GM12878 (cell line): Measurements from ENCODE around the gene SH3GL3. TPM values are rescaled to one million over a fixed set of nuclear protein-coding genes. Genes with fewer than 3 reads are reported as not detected.

Experiments used
- ATF2 ChIP-seq: IDR thresholded peaks from 2 replicates; pipeline ENCODE4 v1.6.1; 2012; ENCODE audit warnings: low read length, inconsistent platforms
- EZH2 ChIP-seq: IDR thresholded peaks from 2 replicates; pipeline ENCODE4 v1.6.1; 2012; ENCODE audit warnings: low read depth, mild to moderate bottlenecking, control low read depth, inconsistent platforms, low read length, borderline replicate concordance; ENCODE audit not compliant: control insufficient read depth
- IKZF2 ChIP-seq, 2 experiments: fragments of 450-650 bp; IDR thresholded peaks; 2 replicates each; pipeline ENCODE4 v1.6.1; 2017; ENCODE audit warnings: mild to moderate bottlenecking in 2 of 2, moderate library complexity in 2 of 2
- KDM1A ChIP-seq: fragments of 200-600 bp; sonication (generic); IDR thresholded peaks from 2 replicates; pipeline ENCODE4 v1.6.1; 2016; ENCODE audit warnings: borderline replicate concordance
- PBX3 ChIP-seq: IDR thresholded peaks from 2 replicates; pipeline ENCODE4 v1.6.1; 2011; ENCODE audit warnings: mild to moderate bottlenecking, low read depth, low read length, moderate library complexity; ENCODE audit not compliant: insufficient replicate concordance
- RBBP5 ChIP-seq: fragments of 200-600 bp; sonication (generic); conservative IDR thresholded peaks from 2 replicates; pipeline ENCODE4 v1.6.1; 2016
- SUZ12 ChIP-seq: fragments of 200-600 bp; sonication (generic); IDR thresholded peaks from one replicate; pipeline ENCODE4 v1.6.1; 2018; ENCODE audit warnings: antibody characterized with exemption, mild to moderate bottlenecking; ENCODE audit not compliant: unreplicated experiment
- ZNF592 ChIP-seq: fragments of 450-650 bp; IDR thresholded peaks from 2 replicates; pipeline ENCODE4 v1.6.1; 2017; ENCODE audit warnings: mild to moderate bottlenecking, moderate library complexity
- polyA plus RNA-seq, 11 experiments: library from polyadenylated mRNA; depleted of rRNA in 4 of 11; unstranded in 6 of 11; stranded (reverse) in 5 of 11; fragments of >200 nt; fragmentation: Nextera tagmentation in 4 of 11; fragmentation: Illumina TruSeq in 1 of 11; extraction: Ambion mirVana in 4 of 11; extraction: Trizol in 1 of 11; gene quantifications; 1 replicate in 1 of 11; 2 replicates in 10 of 11; pipeline versions ENCODE4 v1.2.1 to v1.2.3, GENCODE V29; 2011 to 2016; ENCODE audit warnings: inconsistent platforms in 2 of 11, missing spikeins in 2 of 11, low read depth in 1 of 11
- total RNA-seq, 4 experiments: library from RNA; depleted of rRNA in 3 of 4; stranded (reverse); fragments of >200 nt in 3 of 4; fragmentation: Illumina TruSeq in 1 of 4; extraction: Trizol in 1 of 4; gene quantifications; 2 replicates each; pipeline versions ENCODE4 v1.2.1 to v1.2.3, GENCODE V29; 2013 to 2021

SH3GL3 gene
- total and polyA plus RNA-seq, 10 of the 15 experiments (the other 5 are each of a cell fraction or from before 2014, with no cell fraction given): not detected

- no peak for TF ChIP-seq ATF2
- TF ChIP-seq SUZ12: no peak
- TF ChIP-seq KDM1A: no peak
- no peak for TF ChIP-seq EZH2
- no peak for TF ChIP-seq RBBP5
- no peak for TF ChIP-seq PBX3
- no peak for TF ChIP-seq IKZF2 (IDR thresholded peaks at IDR 0.05)
- TF ChIP-seq ZNF592: no peak
These were observed 90.5 kb downstream of the SH3GL3 start (continued) for GRCh38 chr15:83537606-83538005.
